HepG2 (cell line): ENCODE data around the gene CHCHD1.

ENCODE experiments used
- CTCF ChIP-seq: sonication (generic); formaldehyde crosslinking; IDR thresholded peaks from 2 replicates; pipeline ENCODE4 v1.5.0; 2020; ENCODE audit warnings: mild to moderate bottlenecking, missing genetic modification reagents, moderate library complexity
- PREB ChIP-seq: sonication (generic); formaldehyde crosslinking; IDR thresholded peaks from 2 replicates; pipeline ENCODE4 v1.4.0; 2020; ENCODE audit warnings: missing genetic modification reagents
- SIX4 ChIP-seq: sonication (generic); formaldehyde crosslinking; IDR thresholded peaks from 2 replicates; pipeline ENCODE4 v1.4.0; 2020; ENCODE audit warnings: missing genetic modification reagents
- SNAPC2 ChIP-seq: sonication (generic); formaldehyde crosslinking; IDR thresholded peaks from 2 replicates; pipeline ENCODE4 v1.8.1; 2022; ENCODE audit warnings: mild to moderate bottlenecking, missing genetic modification reagents

GRCh38 chr10:73818402-73818801 lies 36.6 kb downstream of the CHCHD1 start:
- TF ChIP-seq SNAPC2 (CRISPR knock-in tag) (no peak), SIX4 (no peak), CTCF (CRISPR knock-in tag) (peak; percentile 18; the same call in 1 of the 2 replicates), PREB (CRISPR knock-in tag) (no peak)
